SK-N-SH treated with all-trans-retinoic acid at 6 μM for 48 hours (cell line): ENCODE measurements around the gene WDR62.

Experiments
- ATAC-seq: fragments of 200-7000 bp; cut with Tn5 transposase; 3 replicates; pipeline ENCODE4 v1.9.1; 2020; ENCODE audit warnings: mild to moderate bottlenecking, moderate library complexity
- ARNTL ChIP-seq: fragments of 450-650 bp; formaldehyde crosslinking; IDR thresholded peaks from 2 replicates; pipeline ENCODE4 v1.5.0; 2020; ENCODE audit warnings: low read depth, mild to moderate bottlenecking, moderate library complexity, borderline replicate concordance
- BACH2 ChIP-seq: fragments of 250-450 bp; sonication (Bioruptor Pico); IDR thresholded peaks from 2 replicates; pipeline ENCODE4 v1.9.0; 2021; ENCODE audit warnings: mild to moderate bottlenecking, borderline replicate concordance
- CREB5 ChIP-seq: fragments of 250-450 bp; sonication (Bioruptor Pico); IDR thresholded peaks from 2 replicates; pipeline ENCODE4 v1.5.1; 2020; ENCODE audit warnings: low read depth, mild to moderate bottlenecking, moderate library complexity
- CSDC2 ChIP-seq: fragments of 250-450 bp; sonication (Bioruptor Pico); IDR thresholded peaks from 2 replicates; pipeline ENCODE4 v1.5.0; 2020; ENCODE audit warnings: mild to moderate bottlenecking, moderate library complexity
- CSRNP3 ChIP-seq: fragments of 250-450 bp; sonication (Bioruptor Pico); IDR thresholded peaks from 2 replicates; pipeline ENCODE4 v1.5.1; 2021; ENCODE audit warnings: mild to moderate bottlenecking, moderate library complexity
- ESRRG ChIP-seq: fragments of 250-450 bp; sonication (Bioruptor Pico); IDR thresholded peaks from 2 replicates; pipeline ENCODE4 v1.6.1; 2021; ENCODE audit warnings: mild to moderate bottlenecking
- GLIS3 ChIP-seq: fragments of 250-450 bp; sonication (Bioruptor Pico); IDR thresholded peaks from 2 replicates; pipeline ENCODE4 v1.5.0; 2020; ENCODE audit warnings: mild to moderate bottlenecking, moderate library complexity
- ISL1 ChIP-seq: fragments of 250-450 bp; sonication (Bioruptor Pico); IDR thresholded peaks from 2 replicates; pipeline ENCODE4 v2.1.2; 2022; ENCODE audit warnings: mild to moderate bottlenecking, moderate library complexity
- PATZ1 ChIP-seq: fragments of 250-450 bp; sonication (Bioruptor Pico); IDR thresholded peaks from 2 replicates; pipeline ENCODE4 v1.8.0; 2020; ENCODE audit warnings: mild to moderate bottlenecking, moderate library complexity, borderline replicate concordance
- POU6F1 ChIP-seq: fragments of 250-450 bp; sonication (Bioruptor Pico); IDR thresholded peaks from 2 replicates; pipeline ENCODE4 v1.8.0; 2021; ENCODE audit warnings: low read depth, mild to moderate bottlenecking, moderate library complexity, borderline replicate concordance
- RARB ChIP-seq: fragments of 250-450 bp; sonication (Bioruptor Pico); IDR thresholded peaks from 2 replicates; pipeline ENCODE4 v1.8.0; 2021; ENCODE audit warnings: mild to moderate bottlenecking, moderate library complexity
- SNAI2 ChIP-seq: fragments of 250-450 bp; sonication (Bioruptor Pico); IDR thresholded peaks from 2 replicates; pipeline ENCODE4 v1.5.0; 2020; ENCODE audit warnings: mild to moderate bottlenecking, moderate library complexity
- TCF4 ChIP-seq: fragments of 250-450 bp; sonication (Bioruptor Pico); IDR thresholded peaks from 2 replicates; pipeline ENCODE4 v1.8.0; 2021; ENCODE audit warnings: mild to moderate bottlenecking, moderate library complexity, borderline replicate concordance
- TSHZ2 ChIP-seq: fragments of 250-450 bp; sonication (Bioruptor Pico); IDR thresholded peaks from 2 replicates; pipeline ENCODE4 v1.5.0; 2020; ENCODE audit warnings: mild to moderate bottlenecking, moderate library complexity
- ZC3H10 ChIP-seq: fragments of 250-450 bp; sonication (Bioruptor Pico); IDR thresholded peaks from 2 replicates; pipeline ENCODE4 v1.5.1; 2021; ENCODE audit warnings: mild to moderate bottlenecking, moderate library complexity
- ZFP3 ChIP-seq: fragments of 250-450 bp; sonication (Bioruptor Pico); IDR thresholded peaks from 2 replicates; pipeline ENCODE4 v1.5.0; 2020; ENCODE audit warnings: mild to moderate bottlenecking, moderate library complexity
- ZFP30 ChIP-seq: fragments of 450-650 bp; formaldehyde crosslinking; IDR thresholded peaks from 2 replicates; pipeline ENCODE4 v1.5.0; 2022; ENCODE audit warnings: mild to moderate bottlenecking, moderate library complexity
- ZNF70 ChIP-seq: fragments of 450-650 bp; formaldehyde crosslinking; IDR thresholded peaks from 2 replicates; pipeline ENCODE4 v1.5.0; 2020; ENCODE audit warnings: mild to moderate bottlenecking, moderate library complexity
- ZNF8 ChIP-seq: fragments of 450-650 bp; formaldehyde crosslinking; IDR thresholded peaks from 2 replicates; pipeline ENCODE4 v1.5.0; 2020; ENCODE audit warnings: mild to moderate bottlenecking, moderate library complexity

The WDR62 gene

GRCh38 chr19:36009220-36009619 is 45.5 kb upstream of the WDR62 start:
- ATAC-seq, result peak; percentile 73
- no peak for TF ChIP-seq TSHZ2 (CRISPR knock-in tag)
- TF ChIP-seq ISL1 (CRISPR knock-in tag), result no peak
- no peak for TF ChIP-seq ZFP30
- no peak for TF ChIP-seq ARNTL (CRISPR knock-in tag)
- TF ChIP-seq BACH2 (CRISPR knock-in tag), result no peak
- TF ChIP-seq CSRNP3 (CRISPR knock-in tag), result no peak
- TF ChIP-seq ZNF70 (CRISPR knock-in tag), result no peak
- TF ChIP-seq PATZ1 (CRISPR knock-in tag), result no peak
- TF ChIP-seq ZC3H10 (CRISPR knock-in tag), result no peak
- no peak for TF ChIP-seq CSDC2 (CRISPR knock-in tag)
- TF ChIP-seq GLIS3, result no peak
- TF ChIP-seq RARB (CRISPR knock-in tag), result no peak
- no peak for TF ChIP-seq SNAI2 (CRISPR knock-in tag)

- TF ChIP-seq TSHZ2 (CRISPR knock-in tag), result no peak
- TF ChIP-seq ESRRG (CRISPR knock-in tag), result no peak
- TF ChIP-seq, all 23 proteins: peak for 0
These were observed 44.9 kb upstream of the WDR62 start for GRCh38 chr19:36009633-36010379.

GRCh38 chr19:36010402-36010801 is 44.3 kb upstream of the WDR62 start:
- TF ChIP-seq PATZ1 (CRISPR knock-in tag) (no peak), GLIS3 (no peak), ZFP30 (no peak), CREB5 (CRISPR knock-in tag) (no peak), CSDC2 (CRISPR knock-in tag) (no peak), RARB (CRISPR knock-in tag) (no peak), TCF4 (no peak), POU6F1 (CRISPR knock-in tag) (no peak), ZNF8 (CRISPR knock-in tag) (no peak), ZFP3 (CRISPR knock-in tag) (no peak)
- ATAC-seq, result no peak

More at GRCh38 chr19:36009633-36010379, 44.9 kb upstream of the WDR62 start:
- no peak for ATAC-seq
